Colonic mucosa (tissue), 4 donors: ENCODE results near the gene FAP. TPM values are rescaled to one million over a fixed set of nuclear protein-coding genes. Genes with fewer than 3 reads are reported as not detected.

Experiments
- DNase-seq: peaks from one replicate; pipeline ENCODE4 v3.0.0-alpha.2; 2020
- H3K27ac ChIP-seq: fragments of 200-600 bp; one replicate; pipeline ENCODE4 v1.8.0; 2021
- H3K27me3 ChIP-seq: fragments of 200-600 bp; one replicate; pipeline ENCODE4 v1.8.0; 2021
- H3K36me3 ChIP-seq: fragments of 200-600 bp; one replicate; pipeline ENCODE4 v1.8.0; 2021
- H3K4me1 ChIP-seq: fragments of 200-600 bp; one replicate; pipeline ENCODE4 v1.8.0; 2021; ENCODE audit warnings: mild to moderate bottlenecking
- H3K4me3 ChIP-seq: fragments of 200-600 bp; one replicate; pipeline ENCODE4 v1.8.0; 2021
- H3K9ac ChIP-seq, 2 donors: one replicate each; pipeline ENCODE4 v1.7.0; 2013; ENCODE audit warnings: control low read depth in 2 of 2, low read depth in 2 of 2, low read length in 2 of 2
- H3K9me3 ChIP-seq: fragments of 200-600 bp; one replicate; pipeline ENCODE4 v1.8.0; 2021
- CTCF ChIP-seq: fragments of 200-600 bp; IDR thresholded peaks from one replicate; pipeline ENCODE4 v1.8.0; 2022; ENCODE audit warnings: antibody characterized with exemption, mild to moderate bottlenecking
- intact Hi-C: fragments of 100-400 bp; cut with DNase I; formaldehyde crosslinking; loops from one replicate; pipeline ENCODE4 v1.14.1; 2022
- total RNA-seq, 2 donors: library from RNA; stranded (reverse); fragmentation: NEBNext Ultra II Directional in 1 of 2; extraction: Animal tissue kit (Norgen Biotek cat#: 25700) in 1 of 2; gene quantifications; one replicate each; pipeline ENCODE4 v1.2.1, GENCODE V29; 2021
- donor health status: healthy.
- donor health status: DM: no; HTN: no; CAD: no.
- donor health status: DM: no; HTN: no; CAD: no.

Gene FAP
- total RNA-seq, 2 donors from 2014 or later = 1.1 to 1.8 TPM

GRCh38 chr2:162182395-162182794, 60.9 kb downstream of the FAP start:
- DNase-seq = no peak
- Histone ChIP-seq H3K36me3 (no peaks in the 10 kb centered on the region), H3K4me1 (no peaks in the 10 kb centered on the region), H3K9me3 (no peaks in the 10 kb centered on the region), H3K4me3 (no peak overlapping the region), H3K27me3 (no peaks in the 10 kb centered on the region), H3K27ac (no peak overlapping the region), H3K9ac (no peak overlapping the region)
- intact Hi-C loops = no loop called here
- no peak for TF ChIP-seq CTCF

- Histone ChIP-seq H3K4me1 (no peaks in the 10 kb centered on the region), H3K9ac (no peak overlapping the region), H3K9me3 (no peaks in the 10 kb centered on the region), H3K36me3 (no peaks in the 10 kb centered on the region), H3K27ac (no peak overlapping the region), H3K27me3 (no peaks in the 10 kb centered on the region), H3K4me3 (no peak overlapping the region)
- intact Hi-C loops = no loop called here
- DNase-seq = no peak
- no peak for TF ChIP-seq CTCF
Measured at GRCh38 chr2:162177301-162177700, 65.9 kb downstream of the FAP start.

- H3K27me3 ChIP-seq = no peaks in the 10 kb centered on the region
- no peak for DNase-seq
- no peak overlapping the region for H3K27ac ChIP-seq
- intact Hi-C loops = no loop called here
- H3K9ac ChIP-seq = no peak overlapping the region
- no peaks in the 10 kb centered on the region for H3K9me3 ChIP-seq
- no peak for TF ChIP-seq CTCF
- no peaks in the 10 kb centered on the region for H3K36me3 ChIP-seq
- H3K4me1 ChIP-seq = no peaks in the 10 kb centered on the region
- H3K4me3 ChIP-seq = no peak overlapping the region
Measured at GRCh38 chr2:162175714-162176113, 67.5 kb downstream of the FAP start.

- Histone ChIP-seq H3K9ac (no peak overlapping the region), H3K27me3 (no peaks in the 10 kb centered on the region), H3K36me3 (no peaks in the 10 kb centered on the region), H3K4me3 (no peak overlapping the region), H3K4me1 (no peaks in the 10 kb centered on the region), H3K9me3 (no peaks in the 10 kb centered on the region), H3K27ac (no peak overlapping the region)
- no peak for TF ChIP-seq CTCF
- intact Hi-C loops = no loop called here
- no peak for DNase-seq
Measured at GRCh38 chr2:162174746-162175145, 68.5 kb downstream of the FAP start.

- TF ChIP-seq CTCF = no peak
- intact Hi-C loops = no loop called here
- no peaks in the 10 kb centered on the region for H3K36me3 ChIP-seq
- no peaks in the 10 kb centered on the region for H3K9me3 ChIP-seq
- no peaks in the 10 kb centered on the region for H3K4me1 ChIP-seq
- H3K9ac ChIP-seq = no peak overlapping the region
- H3K4me3 ChIP-seq = no peak overlapping the region
- H3K27ac ChIP-seq = no peak overlapping the region
- DNase-seq = no peak
- H3K27me3 ChIP-seq = no peaks in the 10 kb centered on the region
Measured at GRCh38 chr2:162172802-162173370, 70.4 kb downstream of the FAP start.
